BE2C (cell line): ENCODE results near the gene MUC5AC.
"Not testable (repeated sequence)": the region's sequence is repeated elsewhere in the genome, so short reads cannot be mapped to it uniquely, and the experiment has no call there.

Experiments used
- DNase-seq: peaks from one replicate; pipeline ENCODE4 v3.0.0-alpha.2; 2020
- H3K27me3 ChIP-seq: fragments of 250-450 bp; sonication (Bioruptor Pico); 2 replicates; pipeline ENCODE4 v1.5.1; 2020; ENCODE audit warnings: mild to moderate bottlenecking
- H3K36me3 ChIP-seq: fragments of 250-450 bp; sonication (Bioruptor Pico); 2 replicates; pipeline ENCODE4 v1.5.1; 2020; ENCODE audit warnings: mild to moderate bottlenecking
- H3K4me1 ChIP-seq: fragments of 250-450 bp; sonication (Bioruptor Pico); 2 replicates; pipeline ENCODE4 v1.5.1; 2020
- H3K4me3 ChIP-seq: 2 replicates; pipeline ENCODE4 v1.5.1; 2011; ENCODE audit warnings: low read depth, low read length
- H3K9me3 ChIP-seq: fragments of 250-450 bp; sonication (Bioruptor Pico); 2 replicates; pipeline ENCODE4 v1.5.1; 2020
- CTCF ChIP-seq: IDR thresholded peaks from 2 replicates; pipeline ENCODE4 v1.5.1; 2012; ENCODE audit warnings: mild to moderate bottlenecking, low read depth, low read length

MUC5AC gene

GRCh38 chr11:1161410-1162137, 3.8 kb downstream of the MUC5AC start:
- no peak overlapping the region for H3K4me3 ChIP-seq
- TF ChIP-seq CTCF, result no peak
- no peaks in the 10 kb centered on the region for H3K27me3 ChIP-seq
- no peak for DNase-seq
- H3K9me3 ChIP-seq, result no peaks in the 10 kb centered on the region
- no peaks in the 10 kb centered on the region for H3K36me3 ChIP-seq
- no peaks in the 10 kb centered on the region for H3K4me1 ChIP-seq

DNA sequence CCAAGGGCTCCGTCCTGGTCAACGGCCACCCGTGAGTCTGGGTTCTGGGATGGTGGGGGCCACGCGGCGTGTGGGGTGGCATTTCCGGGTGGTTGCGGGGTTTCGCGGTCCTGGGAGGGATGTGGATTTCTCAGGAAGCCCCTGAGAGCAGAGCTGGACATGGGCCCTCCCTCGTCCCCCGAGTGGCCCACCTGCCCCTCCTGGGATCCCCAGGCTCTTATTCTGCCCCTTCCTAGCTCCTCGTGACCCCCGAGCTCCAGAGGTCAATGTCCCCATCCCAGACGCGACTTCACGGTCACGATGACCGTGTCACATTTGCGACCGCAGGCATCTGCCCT, 4.4 kb downstream of the MUC5AC start:
- H3K36me3 ChIP-seq, result no peaks in the 10 kb centered on the region
- H3K4me3 ChIP-seq, result no peak overlapping the region
- H3K9me3 ChIP-seq, result no peaks in the 10 kb centered on the region
- no peaks in the 10 kb centered on the region for H3K4me1 ChIP-seq
- no peak for DNase-seq
- H3K27me3 ChIP-seq, result no peaks in the 10 kb centered on the region
- no peak for TF ChIP-seq CTCF

DNA sequence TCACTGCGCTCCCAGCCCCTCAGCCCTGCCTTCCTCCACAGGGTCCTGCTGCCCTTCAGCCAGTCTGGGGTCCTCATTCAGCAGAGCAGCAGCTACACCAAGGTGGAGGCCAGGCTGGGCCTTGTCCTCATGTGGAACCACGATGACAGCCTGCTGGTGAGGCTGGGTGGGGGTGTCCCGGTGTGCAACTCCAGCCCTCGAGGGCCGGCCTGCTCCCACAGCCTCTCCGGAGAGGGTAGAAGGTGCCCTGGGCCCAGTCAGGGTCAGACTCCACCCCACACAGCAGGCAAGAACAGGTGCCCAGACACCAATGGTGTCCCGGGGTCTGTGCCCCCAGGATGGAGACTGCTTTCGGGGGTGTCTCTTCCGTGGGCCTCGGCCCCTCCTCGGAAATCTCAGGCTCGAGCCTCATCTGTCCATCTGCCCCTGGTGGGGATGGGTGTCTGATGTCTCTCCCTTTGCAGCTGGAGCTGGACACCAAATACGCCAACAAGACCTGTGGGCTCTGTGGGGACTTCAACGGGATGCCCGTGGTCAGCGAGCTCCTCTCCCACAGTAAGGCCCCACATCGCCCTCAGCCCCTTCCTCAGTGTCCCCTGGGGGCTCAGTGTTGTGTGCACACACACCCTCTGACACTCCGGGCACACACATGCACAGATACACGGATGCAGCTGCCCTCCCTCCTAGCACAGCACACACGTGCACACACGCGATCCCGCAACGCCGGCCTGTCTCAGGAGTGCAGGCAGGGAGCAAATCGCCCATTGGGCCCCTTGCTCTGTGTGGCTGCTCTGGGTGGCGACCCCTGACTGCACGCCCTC, 4.9 kb downstream of the MUC5AC start:
- no peak for DNase-seq
- Histone ChIP-seq H3K4me1 (no peaks in the 10 kb centered on the region), H3K4me3 (no peak overlapping the region), H3K36me3 (no peaks in the 10 kb centered on the region), H3K27me3 (no peaks in the 10 kb centered on the region), H3K9me3 (no peaks in the 10 kb centered on the region)
- no peak for TF ChIP-seq CTCF

- Histone ChIP-seq H3K36me3 (no peaks in the 10 kb centered on the region), H3K4me1 (no peaks in the 10 kb centered on the region), H3K27me3 (no peaks in the 10 kb centered on the region), H3K4me3 (no peak overlapping the region), H3K9me3 (no peaks in the 10 kb centered on the region)
- no peak for TF ChIP-seq CTCF
- DNase-seq, result no peak
Observed at GRCh38 chr11:1163321-1163910, 5.7 kb downstream of the MUC5AC start.

- Histone ChIP-seq H3K4me3 (no peak overlapping the region), H3K36me3 (no peaks in the 10 kb centered on the region), H3K4me1 (no peaks in the 10 kb centered on the region), H3K27me3 (no peaks in the 10 kb centered on the region), H3K9me3 (no peaks in the 10 kb centered on the region)
- TF ChIP-seq CTCF, result no peak
- DNase-seq, result no peak
Observed at GRCh38 chr11:1163911-1164735, 6.4 kb downstream of the MUC5AC start.

- H3K4me3 ChIP-seq, H3K9me3 ChIP-seq, H3K36me3 ChIP-seq, H3K27me3 ChIP-seq, H3K4me1 ChIP-seq, DNase-seq: not testable (repeated sequence)
Observed at GRCh38 chr11:1164779-1165255, 7.1 kb downstream of the MUC5AC start.
